Esophagus muscularis mucosa (tissue), 4 donors: ENCODE data around the gene MARK2. TPM values are rescaled to one million over a fixed set of nuclear protein-coding genes. Genes with fewer than 3 reads are reported as not detected.
A peak's percentile ranks its signal among the peaks of the same experiment; 100 is the strongest.

Source experiments
- DNase-seq: peaks from one replicate; pipeline ENCODE4 v3.0.0-alpha.2; 2017; ENCODE audit errors: extremely low spot score
- H3K27ac ChIP-seq, 4 donors: fragments of 200-600 bp; sonication (generic); replicated peaks in 1 of 4; 1 replicate in 3 of 4; 2 replicates in 1 of 4; pipeline ENCODE4 v1.5.1; 2016 to 2019; ENCODE audit warnings: mild to moderate bottlenecking in 1 of 4
- H3K27me3 ChIP-seq, 4 donors: fragments of 200-600 bp; sonication (generic); one replicate each; pipeline versions ENCODE4 v1.5.1 to v1.6.0; 2016 to 2019
- H3K36me3 ChIP-seq, 4 donors: fragments of 200-600 bp; sonication (generic); one replicate each; pipeline ENCODE4 v1.5.1; 2016 to 2019
- H3K4me1 ChIP-seq, 4 donors: fragments of 200-600 bp; sonication (generic); one replicate each; pipeline ENCODE4 v1.5.1; 2016 to 2019
- H3K4me3 ChIP-seq, 4 donors: fragments of 200-600 bp; sonication (generic); 1 replicate in 2 of 4; 2 replicates in 2 of 4; pipeline ENCODE4 v1.5.1; 2016 to 2019; ENCODE audit warnings: mild to moderate bottlenecking in 4 of 4, moderate library complexity in 1 of 4
- H3K9me3 ChIP-seq, 4 donors: fragments of 200-600 bp; sonication (generic); 1 replicate in 3 of 4; 2 replicates in 1 of 4; pipeline ENCODE4 v1.5.1; 2016 to 2019
- CTCF ChIP-seq, 3 experiments: fragments of 200-600 bp in 2 of 3; fragments of 450-650 bp in 1 of 3; sonication (generic) in 2 of 3; IDR thresholded peaks; one replicate each; pipeline ENCODE4 v1.5.1; 2017 to 2019; ENCODE audit warnings: antibody characterized with exemption in 3 of 3, mild to moderate bottlenecking in 2 of 3, moderate library complexity in 1 of 3
- EP300 ChIP-seq: sonication (generic); formaldehyde crosslinking; IDR thresholded peaks from one replicate; pipeline ENCODE4 v1.6.1; 2017; ENCODE audit warnings: antibody characterized with exemption
- POLR2A ChIP-seq: fragments of 450-650 bp; IDR thresholded peaks from one replicate; pipeline ENCODE4 v1.6.1; 2017; ENCODE audit warnings: antibody characterized with exemption, moderate library complexity, mild to moderate bottlenecking, low read depth
- POLR2AphosphoS5 ChIP-seq, 2 donors: sonication (generic); formaldehyde crosslinking; IDR thresholded peaks; one replicate each; pipeline ENCODE4 v1.6.1; 2017; ENCODE audit warnings: antibody characterized with exemption in 2 of 2
- WGBS: methylation state at CpG from one replicate; pipeline ENCODE4 v1.1.5; 2018; 5-methylcytosine and 5-hydroxymethylcytosine counted together
- intact Hi-C: fragments of 100-400 bp; cut with DNase I; formaldehyde crosslinking; loops from one replicate; pipeline ENCODE4 v1.15.1; 2023
- total RNA-seq, 4 donors: library from RNA; depleted of rRNA; stranded (reverse); fragments of >200 nt; gene quantifications; one replicate each; pipeline versions ENCODE4 v1.1.0 to v1.2.1, GENCODE V29; 2016

MARK2 gene
- total RNA-seq, 4 donors from 2014 or later, result 21.5 to 38.1 (median 30.6) TPM

GRCh38 chr11:63913866-63914830 is 75.2 kb downstream of the MARK2 start:
- intact Hi-C loops, result no loop called here
- Histone ChIP-seq H3K27me3 (no peaks in the 10 kb centered on the region), H3K4me1 (peaks cover 39 to 58% (median 49%) of the 10 kb centered on the region in 4 donors), H3K9me3 (no peaks in the 10 kb centered on the region), H3K4me3 (no peak overlapping the region), H3K27ac (no peak overlapping the region), H3K36me3 (peaks cover 0 to 12% (median 11%) of the 10 kb centered on the region in 4 donors)
- WGBS, result 91% methylated on average over 28 of the region's 34 CpGs
- no peak for DNase-seq
- TF ChIP-seq CTCF (IDR thresholded peaks at IDR 0.05), result no peak
- TF ChIP-seq POLR2AphosphoS5 (IDR thresholded peaks at IDR 0.05), result no peak
- TF ChIP-seq EP300, result no peak
- TF ChIP-seq POLR2A, result no peak

- H3K27ac ChIP-seq, result no peak overlapping the region
- WGBS, result 59% methylated on average over 13 of the region's 20 CpGs
- H3K27me3 ChIP-seq, result no peaks in the 10 kb centered on the region
- no peaks in the 10 kb centered on the region for H3K9me3 ChIP-seq
- H3K36me3 ChIP-seq, result peaks cover 0 to 5% (median 2%) of the 10 kb centered on the region in 4 donors
- TF ChIP-seq POLR2AphosphoS5 (IDR thresholded peaks at IDR 0.05) (no peak), CTCF (IDR thresholded peaks at IDR 0.05) (no peak), EP300 (no peak), POLR2A (no peak)
- no peak overlapping the region for H3K4me3 ChIP-seq
- intact Hi-C loops, result no loop called here
- no peak for DNase-seq
- peaks cover 49 to 58% (median 54%) of the 10 kb centered on the region in 4 donors for H3K4me1 ChIP-seq
Observed at GRCh38 chr11:63914896-63915691, 76.2 kb downstream of the MARK2 start.

GRCh38 chr11:63915961-63916836 is 77.3 kb downstream of the MARK2 start:
- intact Hi-C loops, result no loop called here
- H3K4me1 ChIP-seq, result peaks cover 53 to 61% (median 59%) of the 10 kb centered on the region in 4 donors

More at GRCh38 chr11:63915961-63916836, 77.3 kb downstream of the MARK2 start:
- H3K4me3 ChIP-seq, result peak overlapping the region; percentile 50 to 63 (median 62)
- no peaks in the 10 kb centered on the region for H3K9me3 ChIP-seq
- DNase-seq, result no peak
- H3K36me3 ChIP-seq, result no peaks in the 10 kb centered on the region
- no peaks in the 10 kb centered on the region for H3K27me3 ChIP-seq
- no peak for TF ChIP-seq POLR2AphosphoS5 (IDR thresholded peaks at IDR 0.05)
- no peak for TF ChIP-seq POLR2A
- TF ChIP-seq CTCF (IDR thresholded peaks at IDR 0.05), result peak; percentile 44 to 64 (median 52)
- no peak for TF ChIP-seq EP300
- WGBS, result 0% methylated on average over 8 of the region's 56 CpGs
- H3K27ac ChIP-seq, result peak overlapping the region; percentile 81 to 88 (median 84)
